Measurements from ENCODE around the gene OSMR. TPM values are rescaled to one million over a fixed set of nuclear protein-coding genes. Genes with fewer than 3 reads are reported as not detected.

OSMR gene
- total RNA-seq, 4 donors from 2014 or later = 9.2 to 40.2 (median 26.8) TPM

DNA sequence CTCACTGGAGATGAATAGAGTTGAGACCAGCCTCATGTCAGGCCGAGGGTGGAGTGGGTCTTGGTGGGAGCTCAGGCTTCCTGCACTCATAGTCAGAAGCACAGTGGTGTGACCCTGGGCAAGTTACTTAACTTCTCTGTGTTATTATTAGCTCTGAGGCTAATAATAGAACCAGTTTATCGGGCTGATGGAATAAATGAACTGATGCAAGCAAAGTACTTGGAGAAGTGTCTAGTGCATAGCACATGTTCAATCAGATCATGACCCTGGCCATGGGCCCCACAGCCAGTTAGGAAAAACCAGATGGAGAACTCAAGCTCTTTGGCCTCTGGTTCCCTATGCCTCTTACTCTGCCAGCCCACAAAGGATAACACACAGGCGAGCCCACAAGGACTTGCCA, 45.3 kb upstream of the OSMR start:
- no peak overlapping the region for H3K4me3 ChIP-seq
- no peak for DNase-seq
- peaks cover 0 to 16% (median 8%) of the 10 kb centered on the region in 3 donors for H3K4me1 ChIP-seq
- peak overlapping the region in 1 of 4 donors; percentile 8 for H3K27ac ChIP-seq
- H3K27me3 ChIP-seq = no peaks in the 10 kb centered on the region
- H3K9me3 ChIP-seq = no peaks in the 10 kb centered on the region
- 66 to 70% methylated on average over 2 to 3 of the region's 3 CpGs for WGBS, 2 donors
- intact Hi-C loops (cut with DNase I) = loop anchor here (10.0 kb wide), 1 partner anchor 246 kb away; the partner anchor contains the start of gene LIFR
- TF ChIP-seq, protein P1, sequence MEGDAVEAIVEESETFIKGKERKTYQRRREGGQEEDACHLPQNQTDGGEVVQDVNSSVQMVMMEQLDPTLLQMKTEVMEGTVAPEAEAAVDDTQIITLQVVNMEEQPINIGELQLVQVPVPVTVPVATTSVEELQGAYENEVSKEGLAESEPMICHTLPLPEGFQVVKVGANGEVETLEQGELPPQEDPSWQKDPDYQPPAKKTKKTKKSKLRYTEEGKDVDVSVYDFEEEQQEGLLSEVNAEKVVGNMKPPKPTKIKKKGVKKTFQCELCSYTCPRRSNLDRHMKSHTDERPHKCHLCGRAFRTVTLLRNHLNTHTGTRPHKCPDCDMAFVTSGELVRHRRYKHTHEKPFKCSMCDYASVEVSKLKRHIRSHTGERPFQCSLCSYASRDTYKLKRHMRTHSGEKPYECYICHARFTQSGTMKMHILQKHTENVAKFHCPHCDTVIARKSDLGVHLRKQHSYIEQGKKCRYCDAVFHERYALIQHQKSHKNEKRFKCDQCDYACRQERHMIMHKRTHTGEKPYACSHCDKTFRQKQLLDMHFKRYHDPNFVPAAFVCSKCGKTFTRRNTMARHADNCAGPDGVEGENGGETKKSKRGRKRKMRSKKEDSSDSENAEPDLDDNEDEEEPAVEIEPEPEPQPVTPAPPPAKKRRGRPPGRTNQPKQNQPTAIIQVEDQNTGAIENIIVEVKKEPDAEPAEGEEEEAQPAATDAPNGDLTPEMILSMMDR (IDR thresholded peaks at IDR 0.05) = no peak
- TF ChIP-seq POLR2A (IDR thresholded peaks at IDR 0.05) = no peak
- H3K36me3 ChIP-seq = no peaks in the 10 kb centered on the region

- Histone ChIP-seq H3K27me3 (no peaks in the 10 kb centered on the region), H3K27ac (no peak overlapping the region), H3K4me1 (peaks cover 0 to 19% (median 0%) of the 10 kb centered on the region in 3 donors), H3K36me3 (no peaks in the 10 kb centered on the region), H3K4me3 (no peak overlapping the region), H3K9me3 (no peaks in the 10 kb centered on the region)
- WGBS, 2 donors = 88 to 100% methylated on average over 3 to 4 of the region's 4 CpGs
- DNase-seq = no peak
- intact Hi-C loops (cut with DNase I) = loop anchor here (10.0 kb wide), 1 partner anchor 247 kb away; the partner anchor contains the start of gene LIFR
- TF ChIP-seq, protein P1 (IDR thresholded peaks at IDR 0.05) = no peak
- no peak for TF ChIP-seq POLR2A (IDR thresholded peaks at IDR 0.05)
These were observed 43.7 kb upstream of the OSMR start for GRCh38 chr5:38802125-38802524.

- Histone ChIP-seq H3K27ac (no peak overlapping the region), H3K4me1 (peaks cover 0 to 30% (median 4%) of the 10 kb centered on the region in 3 donors), H3K9me3 (no peaks in the 10 kb centered on the region), H3K27me3 (no peaks in the 10 kb centered on the region), H3K4me3 (no peak overlapping the region), H3K36me3 (no peaks in the 10 kb centered on the region)
- no peak for DNase-seq
- TF ChIP-seq, protein P1 (IDR thresholded peaks at IDR 0.05) = no peak
- no peak for TF ChIP-seq POLR2A (IDR thresholded peaks at IDR 0.05)
- intact Hi-C loops (cut with DNase I) = loop anchor here (10.0 kb wide), 1 partner anchor 248 kb away; the partner anchor contains the start of gene LIFR
- 81 to 85% methylated on average over 6 of the region's 6 CpGs for whole genome bisulfite sequencing, 2 donors
These were observed 42.6 kb upstream of the OSMR start for GRCh38 chr5:38803246-38803645.

DNA sequence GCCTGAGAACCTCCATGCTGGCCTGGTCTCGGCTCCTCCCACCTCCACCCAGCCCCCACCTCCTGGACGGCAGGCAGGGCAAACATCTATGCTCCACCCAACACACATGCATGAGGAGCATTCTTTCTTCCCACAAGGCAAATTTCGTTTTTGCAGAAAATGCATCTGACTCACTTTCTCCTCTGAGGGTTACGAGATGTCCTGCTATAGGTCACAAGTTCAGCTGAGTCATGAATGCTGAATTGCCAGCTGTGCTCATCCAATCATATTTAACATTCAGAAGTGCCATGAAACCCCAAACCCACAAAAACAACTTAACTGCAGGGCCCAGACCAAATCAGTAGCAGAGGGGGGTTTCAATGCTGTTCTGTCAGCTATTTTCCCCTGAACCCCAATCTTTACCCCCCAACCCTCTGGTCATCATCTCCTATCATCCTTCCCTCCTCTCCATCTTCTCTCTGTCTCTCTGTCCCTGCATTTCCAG, 39.0 kb upstream of the OSMR start:
- TF ChIP-seq, protein P1 (IDR thresholded peaks at IDR 0.05) = no peak
- no peak for TF ChIP-seq POLR2A (IDR thresholded peaks at IDR 0.05)
- no peaks in the 10 kb centered on the region for H3K9me3 ChIP-seq
- 11 to 21% methylated on average over 4 of the region's 4 CpGs for WGBS, 2 donors
- DNase-seq = no peak
- no peaks in the 10 kb centered on the region for H3K27me3 ChIP-seq
- H3K4me3 ChIP-seq = no peak overlapping the region
- H3K36me3 ChIP-seq = no peaks in the 10 kb centered on the region
- H3K4me1 ChIP-seq = peaks cover 0 to 43% (median 4%) of the 10 kb centered on the region in 3 donors
- peak overlapping the region in 1 of 4 donors; percentile 31 for H3K27ac ChIP-seq
- intact Hi-C loops (cut with DNase I) = loop anchor here (5.0 to 10.0 kb wide), 2 partner anchors 252 to 365 kb away; partner anchors contain the start of gene LIFR

GRCh38 chr5:38807570-38808483, 38.0 kb upstream of the OSMR start:
- intact Hi-C loops (cut with DNase I) = loop anchor here (5.0 to 10.0 kb wide), 2 partner anchors 253 to 366 kb away; partner anchors contain the start of gene LIFR
- Histone ChIP-seq H3K9me3 (no peaks in the 10 kb centered on the region), H3K27me3 (no peaks in the 10 kb centered on the region), H3K4me3 (no peak overlapping the region), H3K36me3 (no peaks in the 10 kb centered on the region), H3K4me1 (peaks cover 0 to 43% (median 4%) of the 10 kb centered on the region in 3 donors), H3K27ac (peak overlapping the region in 1 of 4 donors; percentile 31)
- no peak for TF ChIP-seq POLR2A (IDR thresholded peaks at IDR 0.05)
- TF ChIP-seq, protein P1 (IDR thresholded peaks at IDR 0.05) = no peak
- WGBS, 2 donors = 35 to 40% methylated on average over 8 of the region's 8 CpGs
- no peak for DNase-seq

All from esophagus squamous epithelium (tissue), 5 donors.